ACC112 (cell line): Measurements from ENCODE around the gene SCP2.

Experiments used
- H2AFZ ChIP-seq: fragments of 200-600 bp; sonication (generic); one replicate; pipeline ENCODE4 v1.6.0; 2017; ENCODE audit warnings: antibody characterized with exemption, low read length; ENCODE audit not compliant: unreplicated experiment
- H3K27ac ChIP-seq: fragments of 200-600 bp; sonication (generic); 2 replicates; pipeline ENCODE4 v1.5.1; 2014; ENCODE audit warnings: low read depth, mild to moderate bottlenecking, antibody characterized with exemption, low read length, moderate library complexity
- H3K27me3 ChIP-seq: fragments of 200-600 bp; sonication (generic); 2 replicates; pipeline ENCODE4 v1.6.1; 2014; ENCODE audit warnings: mild to moderate bottlenecking, antibody characterized with exemption, low read length, moderate library complexity, mixed read lengths; ENCODE audit not compliant: insufficient read depth
- H3K36me3 ChIP-seq: fragments of 200-600 bp; sonication (generic); 2 replicates; pipeline ENCODE4 v1.6.1; 2016; ENCODE audit warnings: mild to moderate bottlenecking, antibody characterized with exemption, low read length, moderate library complexity, mixed read lengths; ENCODE audit not compliant: insufficient read depth
- H3K4me1 ChIP-seq: fragments of 200-600 bp; sonication (generic); one replicate; pipeline ENCODE4 v1.6.1; 2016; ENCODE audit warnings: low read length, mixed read lengths; ENCODE audit not compliant: insufficient read depth, unreplicated experiment, control insufficient read depth
- H3K4me3 ChIP-seq: fragments of 200-600 bp; sonication (generic); 2 replicates; pipeline ENCODE4 v1.5.1; 2014; ENCODE audit warnings: mild to moderate bottlenecking, low read depth, low read length
- H3K79me2 ChIP-seq: fragments of 200-600 bp; sonication (generic); one replicate; pipeline ENCODE4 v1.6.0; 2016; ENCODE audit warnings: low read length; ENCODE audit not compliant: control insufficient read depth, unreplicated experiment, insufficient read depth

Gene SCP2

GRCh38 chr1:53011175-53011574, 84.1 kb downstream of the SCP2 start:
- Histone ChIP-seq H3K4me3 (no peak overlapping the region), H2AFZ (no peak overlapping the region)

GRCh38 chr1:53014791-53015507, 87.9 kb downstream of the SCP2 start:
- Histone ChIP-seq H3K4me1 (peaks cover 9% of the 10 kb centered on the region), H3K27ac (no peak overlapping the region), H2AFZ (peak overlapping the region; percentile 100), H3K79me2 (peaks cover 24% of the 10 kb centered on the region), H3K27me3 (no peaks in the 10 kb centered on the region), H3K4me3 (peak overlapping the region; percentile 94), H3K36me3 (no peaks in the 10 kb centered on the region)

More at GRCh38 chr1:53011175-53011574, 84.1 kb downstream of the SCP2 start:
- H3K27me3 ChIP-seq, result no peaks in the 10 kb centered on the region
- H3K27ac ChIP-seq, result no peak overlapping the region
- H3K79me2 ChIP-seq, result peaks cover 13% of the 10 kb centered on the region
- H3K4me1 ChIP-seq, result peaks cover 3% of the 10 kb centered on the region
- no peaks in the 10 kb centered on the region for H3K36me3 ChIP-seq

DNA sequence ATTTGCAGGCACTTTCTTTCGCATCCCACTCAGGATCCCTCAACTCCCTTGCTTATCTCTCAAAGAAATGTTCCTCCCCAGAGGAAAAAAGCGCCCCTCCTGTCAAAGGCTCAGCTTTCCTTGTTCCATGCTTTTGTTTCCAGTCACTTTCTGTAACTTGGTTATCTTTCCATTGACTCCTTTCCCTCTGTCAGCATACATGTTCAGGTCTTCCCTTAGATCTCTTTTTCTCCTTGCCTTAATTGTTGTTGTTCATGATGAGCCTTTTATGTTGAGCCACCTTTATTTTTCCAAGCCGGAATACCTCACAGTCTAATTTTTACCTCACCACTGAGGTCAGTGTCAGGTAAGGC, 88.4 kb downstream of the SCP2 start:
- H3K79me2 ChIP-seq, result peaks cover 24% of the 10 kb centered on the region
- no peaks in the 10 kb centered on the region for H3K27me3 ChIP-seq
- peaks cover 9% of the 10 kb centered on the region for H3K4me1 ChIP-seq
- peak overlapping the region; percentile 69 for H2AFZ ChIP-seq
- H3K27ac ChIP-seq, result no peak overlapping the region
- H3K4me3 ChIP-seq, result peak overlapping the region; percentile 94
- no peaks in the 10 kb centered on the region for H3K36me3 ChIP-seq

GRCh38 chr1:53016705-53017104, 89.6 kb downstream of the SCP2 start:
- H3K79me2 ChIP-seq, result peaks cover 29% of the 10 kb centered on the region
- H2AFZ ChIP-seq, result no peak overlapping the region
- H3K27ac ChIP-seq, result no peak overlapping the region
- H3K27me3 ChIP-seq, result no peaks in the 10 kb centered on the region
- H3K36me3 ChIP-seq, result no peaks in the 10 kb centered on the region
- H3K4me3 ChIP-seq, result peak overlapping the region; percentile 94
- H3K4me1 ChIP-seq, result peaks cover 9% of the 10 kb centered on the region

- Histone ChIP-seq H2AFZ (no peak overlapping the region), H3K79me2 (peaks cover 27% of the 10 kb centered on the region), H3K4me1 (peaks cover 16% of the 10 kb centered on the region), H3K27me3 (no peaks in the 10 kb centered on the region), H3K27ac (no peak overlapping the region), H3K4me3 (no peak overlapping the region), H3K36me3 (no peaks in the 10 kb centered on the region)
Observed at GRCh38 chr1:53020588-53020987, 93.5 kb downstream of the SCP2 start.

- Histone ChIP-seq H3K27me3 (no peaks in the 10 kb centered on the region), H3K4me1 (peaks cover 12% of the 10 kb centered on the region), H2AFZ (no peak overlapping the region), H3K4me3 (no peak overlapping the region), H3K36me3 (no peaks in the 10 kb centered on the region), H3K79me2 (peaks cover 14% of the 10 kb centered on the region), H3K27ac (no peak overlapping the region)
Observed at GRCh38 chr1:53022179-53022578, 95.1 kb downstream of the SCP2 start.

DNA sequence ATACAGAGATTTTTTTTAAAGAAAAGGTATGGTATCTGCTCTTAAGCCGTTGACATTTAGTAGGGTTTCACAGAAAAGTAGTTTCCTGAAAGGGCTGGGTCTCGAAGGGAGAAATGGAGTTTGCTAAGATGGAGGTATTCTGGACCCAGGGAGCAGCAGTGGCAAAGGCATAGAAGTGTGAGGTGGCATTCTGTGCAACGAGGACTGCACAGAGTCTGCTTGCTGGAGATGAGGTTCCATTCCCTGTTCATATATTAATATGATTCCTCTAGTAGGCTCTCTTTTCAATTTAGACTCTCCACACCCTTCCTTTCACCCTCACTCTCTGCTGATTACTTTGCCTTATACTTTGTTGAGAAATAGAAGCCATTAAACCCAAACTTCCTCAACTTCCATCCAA, 96.5 kb downstream of the SCP2 start:
- Histone ChIP-seq H3K79me2 (peaks cover 11% of the 10 kb centered on the region), H3K27me3 (no peaks in the 10 kb centered on the region), H3K27ac (no peak overlapping the region), H2AFZ (no peak overlapping the region), H3K4me1 (peaks cover 12% of the 10 kb centered on the region), H3K4me3 (no peak overlapping the region), H3K36me3 (peaks cover 5% of the 10 kb centered on the region; the same call in 1 of the 2 replicates)

- no peak overlapping the region for H2AFZ ChIP-seq
- H3K4me3 ChIP-seq, result no peak overlapping the region
- H3K27ac ChIP-seq, result no peak overlapping the region
- H3K27me3 ChIP-seq, result no peaks in the 10 kb centered on the region
- H3K79me2 ChIP-seq, result peaks cover 11% of the 10 kb centered on the region
- peaks cover 5% of the 10 kb centered on the region; the same call in 1 of the 2 replicates for H3K36me3 ChIP-seq
- H3K4me1 ChIP-seq, result peaks cover 12% of the 10 kb centered on the region
Observed at GRCh38 chr1:53024117-53024516, 97.0 kb downstream of the SCP2 start.

DNA sequence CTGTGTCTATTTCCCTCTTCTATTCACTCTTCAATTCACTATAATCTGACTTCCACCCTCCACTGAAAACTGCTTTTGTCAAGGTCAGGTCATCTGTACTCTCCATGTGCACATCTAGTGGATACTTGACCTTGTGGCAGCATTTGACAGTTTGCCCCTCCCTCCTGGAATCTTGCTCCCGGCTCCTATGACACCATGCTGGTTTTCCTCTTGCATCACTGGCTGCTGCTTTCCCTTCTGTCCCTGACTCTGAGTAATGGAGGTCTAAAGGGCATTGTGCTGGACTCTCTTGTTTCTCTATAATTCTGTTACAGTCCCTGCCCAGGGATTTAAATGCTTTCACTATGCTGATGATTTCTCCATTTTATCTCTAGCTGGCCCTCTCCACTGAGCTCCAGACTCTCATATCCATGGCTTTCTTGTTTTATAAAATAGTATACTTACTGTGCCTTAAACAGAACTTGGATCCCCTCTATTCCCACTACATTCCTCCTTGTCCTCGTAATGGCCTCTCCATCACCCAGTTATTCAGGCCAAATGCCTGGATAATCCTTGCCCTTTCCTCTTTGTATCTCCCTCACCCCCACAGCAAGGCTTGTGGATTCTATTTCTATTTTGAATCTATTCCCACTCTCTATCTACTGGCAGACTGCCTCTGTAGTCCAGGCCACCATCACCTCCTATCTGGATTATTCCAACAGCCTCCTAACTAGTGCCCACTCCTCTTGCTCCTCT, 98.1 kb downstream of the SCP2 start:
- Histone ChIP-seq H3K79me2 (peaks cover 11% of the 10 kb centered on the region), H3K27me3 (no peaks in the 10 kb centered on the region), H3K27ac (peak overlapping the region; percentile 57), H3K4me1 (peaks cover 12% of the 10 kb centered on the region), H2AFZ (peak overlapping the region; percentile 26), H3K4me3 (no peak overlapping the region), H3K36me3 (peaks cover 5% of the 10 kb centered on the region; the same call in 1 of the 2 replicates)

- Histone ChIP-seq H3K4me1 (peaks cover 12% of the 10 kb centered on the region), H2AFZ (peak overlapping the region; percentile 26), H3K27ac (peak overlapping the region; percentile 57), H3K4me3 (no peak overlapping the region), H3K27me3 (no peaks in the 10 kb centered on the region), H3K79me2 (peaks cover 10% of the 10 kb centered on the region), H3K36me3 (peaks cover 5% of the 10 kb centered on the region; the same call in 1 of the 2 replicates)
Observed at GRCh38 chr1:53025769-53026112, 98.7 kb downstream of the SCP2 start.

- no peak overlapping the region for H3K4me3 ChIP-seq
- no peaks in the 10 kb centered on the region for H3K27me3 ChIP-seq
- H3K27ac ChIP-seq, result no peak overlapping the region
- peaks cover 12% of the 10 kb centered on the region for H3K4me1 ChIP-seq
- H3K79me2 ChIP-seq, result peaks cover 6% of the 10 kb centered on the region
- H2AFZ ChIP-seq, result no peak overlapping the region
- H3K36me3 ChIP-seq, result peaks cover 5% of the 10 kb centered on the region; the same call in 1 of the 2 replicates
Observed at GRCh38 chr1:53026254-53026653, 99.2 kb downstream of the SCP2 start.
